Iris pigment epithelial cell (primary cell): ENCODE measurements around the gene SPON1.
"Not testable (repeated sequence)": the region's sequence is repeated elsewhere in the genome, so short reads cannot be mapped to it uniquely, and the experiment has no call there.

Source experiments
- DNase-seq: peaks from one replicate; pipeline ENCODE4 v3.0.0-alpha.2; 2011; ENCODE audit warnings: low read depth

Gene SPON1

DNA sequence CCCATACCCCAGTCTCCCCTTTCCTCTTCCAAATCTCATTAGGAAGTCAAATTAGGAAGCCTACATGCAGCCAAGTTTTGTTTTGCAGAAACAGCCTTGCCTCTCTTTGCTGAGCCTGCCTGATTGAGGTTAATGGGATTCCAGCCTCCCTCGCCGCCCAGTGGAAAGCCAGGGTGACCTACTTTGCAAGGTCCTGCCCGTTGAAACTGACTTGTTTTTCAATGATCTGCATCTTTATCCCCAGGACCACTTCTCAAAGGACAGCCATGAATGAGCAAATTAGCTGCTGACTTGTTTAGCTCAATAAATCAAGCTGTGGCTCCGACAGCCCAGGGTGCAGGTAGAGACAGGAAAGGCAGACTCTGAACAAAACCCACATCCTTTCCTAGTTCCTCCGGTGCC lies 286.1 kb downstream of the SPON1 start:
- DNase-seq = no peak

DNA sequence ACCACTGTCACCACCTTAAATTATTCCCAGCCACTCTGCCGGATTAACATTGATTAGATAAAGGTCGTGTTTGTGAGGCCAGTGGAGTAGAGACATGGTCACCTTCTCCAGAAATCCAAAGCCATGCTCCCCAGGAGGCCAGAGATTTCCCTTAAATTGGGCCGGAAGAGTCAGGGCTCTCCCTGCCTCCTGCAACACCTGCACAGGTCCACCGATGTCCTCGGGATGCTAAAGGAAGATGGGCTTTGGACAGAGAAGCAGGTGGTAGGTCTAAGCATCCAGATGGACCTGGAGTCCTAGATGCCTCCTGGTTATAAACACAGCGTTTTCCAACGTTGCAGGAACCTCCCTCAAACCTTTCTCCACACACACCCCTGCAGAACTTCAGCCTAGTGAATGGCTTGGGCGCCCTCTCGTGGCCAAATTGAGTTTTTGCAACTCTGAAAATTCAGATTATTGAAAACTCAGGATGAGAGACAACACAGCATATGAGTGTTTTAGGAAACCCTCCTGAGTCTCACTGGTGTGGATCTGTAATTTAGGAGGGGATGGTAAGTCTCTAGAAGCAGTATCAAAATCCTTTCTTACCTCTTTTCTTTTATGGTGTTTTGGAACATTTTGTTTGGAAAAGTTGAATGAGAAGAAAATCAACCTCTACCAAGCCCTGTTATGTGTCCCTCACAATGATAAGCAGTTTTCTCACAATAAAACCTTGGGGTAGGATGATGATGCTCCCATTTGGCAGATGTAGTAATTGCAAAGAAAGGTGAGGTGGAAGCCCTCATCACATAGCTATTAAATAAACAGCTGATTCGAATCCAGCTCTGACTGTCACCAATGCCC lies 286.8 kb downstream of the SPON1 start:
- peak; percentile 45 for DNase-seq

DNA sequence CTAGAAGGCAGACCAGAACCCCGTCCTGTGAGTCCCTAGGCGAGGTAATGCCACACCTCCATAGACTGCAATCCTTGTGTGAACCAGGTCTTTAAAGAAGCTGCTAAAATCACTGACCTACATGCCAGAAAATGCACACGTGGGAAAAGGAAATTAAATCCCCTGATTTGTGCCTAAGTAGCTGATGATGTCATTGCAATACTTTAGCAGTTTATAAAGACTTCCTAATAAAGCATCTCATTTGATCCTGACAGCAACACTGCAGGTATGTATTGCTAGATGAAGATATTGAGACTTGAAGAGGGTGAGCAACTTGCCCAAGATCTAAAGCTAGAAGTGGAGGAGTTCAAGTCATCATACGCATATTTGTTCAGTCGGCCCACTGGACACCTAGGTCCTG lies 289.2 kb downstream of the SPON1 start:
- DNase-seq = no peak

DNA sequence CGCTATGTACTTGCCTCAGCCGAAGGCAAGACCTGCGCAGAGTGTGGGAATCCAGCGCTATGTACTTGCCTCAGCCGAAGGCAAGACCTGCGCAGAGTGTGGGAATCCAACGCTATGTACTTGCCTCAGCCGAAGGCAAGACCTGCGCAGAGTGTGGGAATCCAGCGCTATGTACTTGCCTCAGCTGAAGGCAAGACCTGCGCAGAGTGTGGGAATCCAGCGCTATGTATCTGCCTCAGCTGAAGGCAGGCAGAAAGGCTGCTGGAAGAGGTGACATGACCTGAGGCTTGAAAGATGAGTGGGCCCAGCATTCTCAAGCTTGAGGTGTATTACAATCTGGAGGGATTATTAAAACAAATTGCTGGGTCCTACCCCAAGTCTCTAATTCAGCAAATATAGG lies 290.0 kb downstream of the SPON1 start:
- DNase-seq = not testable (repeated sequence)

DNA sequence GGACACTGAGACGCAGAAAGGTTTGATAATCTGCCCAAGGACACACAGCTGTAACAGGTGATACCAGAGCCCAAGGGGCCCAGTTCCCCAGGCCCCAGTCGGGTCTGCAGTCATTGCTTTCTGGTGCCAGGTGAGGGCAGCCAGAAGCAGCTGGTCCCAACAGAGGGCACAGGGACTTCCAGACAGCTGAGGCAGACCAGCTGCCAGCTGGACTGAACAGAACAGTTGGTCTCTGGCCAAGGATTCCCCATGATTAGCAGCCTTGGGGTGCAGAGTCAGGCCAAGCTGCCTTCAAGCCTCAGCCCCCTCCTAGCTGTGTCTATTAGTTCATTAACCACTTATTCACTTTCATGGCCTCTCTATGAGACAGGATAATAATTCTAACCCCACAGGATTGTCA lies 290.9 kb downstream of the SPON1 start:
- DNase-seq = no peak

DNA sequence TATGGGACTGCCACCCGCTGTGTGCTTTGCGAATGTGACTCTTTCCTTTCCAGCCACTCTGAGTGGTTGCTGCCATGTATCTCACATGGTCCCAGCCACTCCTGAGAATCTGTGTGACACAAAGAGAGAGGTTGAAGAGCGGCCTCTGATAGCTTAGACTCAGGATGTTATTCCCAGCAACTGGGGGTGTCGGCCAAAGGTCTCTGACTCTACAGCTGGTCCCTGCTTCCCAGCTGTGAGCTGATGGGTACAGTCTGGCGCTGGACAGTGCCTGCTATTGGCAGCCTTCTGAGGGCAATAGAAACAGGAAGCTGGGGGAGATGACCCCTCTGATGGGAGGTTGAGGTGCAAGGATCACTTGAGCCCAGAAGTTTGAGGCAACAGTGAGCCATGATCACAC lies 291.3 kb downstream of the SPON1 start:
- no peak for DNase-seq

DNA sequence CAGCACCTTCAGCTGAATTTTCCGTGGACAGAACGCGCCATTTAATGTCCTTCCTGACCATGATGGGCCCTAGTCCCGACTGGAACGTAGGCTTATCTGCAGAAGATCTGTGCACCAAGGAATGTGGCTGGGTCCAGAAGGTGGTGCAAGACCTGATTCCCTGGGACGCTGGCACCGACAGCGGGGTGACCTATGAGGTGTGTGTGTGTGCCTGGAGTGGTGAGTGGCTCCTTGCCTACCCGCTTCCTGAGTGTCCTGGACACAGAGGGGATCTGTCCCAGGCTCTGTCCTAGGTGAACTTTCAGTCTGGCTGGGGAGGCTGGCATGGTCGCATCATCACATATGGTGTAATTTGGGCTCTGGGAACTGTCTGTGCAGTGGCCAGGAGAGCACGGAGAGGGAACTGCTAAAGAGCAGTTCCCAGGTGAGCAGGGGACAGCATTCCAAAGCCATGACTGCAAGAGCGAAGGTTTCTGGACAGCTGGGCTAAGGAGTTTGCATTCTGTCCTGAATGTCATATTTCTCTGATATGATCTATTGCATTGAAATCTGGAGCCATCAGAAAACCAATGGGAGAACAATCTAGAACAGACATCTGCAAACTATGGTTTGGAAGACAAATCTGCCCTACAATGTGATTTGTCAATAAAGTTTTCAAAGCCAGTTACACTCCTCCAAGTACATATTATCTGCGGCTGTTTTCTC lies 292.2 kb downstream of the SPON1 start:
- no peak for DNase-seq

DNA sequence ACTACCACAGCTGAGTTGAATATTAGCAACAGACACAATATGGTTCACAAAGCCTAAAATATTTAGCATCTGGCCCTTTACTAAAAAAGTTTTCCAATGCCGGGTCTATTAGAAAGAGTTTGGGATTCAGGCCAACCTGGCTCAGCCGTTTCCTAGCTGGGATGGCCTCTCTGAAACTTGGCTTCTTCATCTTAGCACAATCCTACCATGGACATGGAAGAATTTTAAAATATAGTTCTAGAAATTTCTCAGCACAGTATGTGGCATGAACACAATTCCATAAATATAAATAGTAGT lies 292.7 kb downstream of the SPON1 start:
- no peak for DNase-seq

DNA sequence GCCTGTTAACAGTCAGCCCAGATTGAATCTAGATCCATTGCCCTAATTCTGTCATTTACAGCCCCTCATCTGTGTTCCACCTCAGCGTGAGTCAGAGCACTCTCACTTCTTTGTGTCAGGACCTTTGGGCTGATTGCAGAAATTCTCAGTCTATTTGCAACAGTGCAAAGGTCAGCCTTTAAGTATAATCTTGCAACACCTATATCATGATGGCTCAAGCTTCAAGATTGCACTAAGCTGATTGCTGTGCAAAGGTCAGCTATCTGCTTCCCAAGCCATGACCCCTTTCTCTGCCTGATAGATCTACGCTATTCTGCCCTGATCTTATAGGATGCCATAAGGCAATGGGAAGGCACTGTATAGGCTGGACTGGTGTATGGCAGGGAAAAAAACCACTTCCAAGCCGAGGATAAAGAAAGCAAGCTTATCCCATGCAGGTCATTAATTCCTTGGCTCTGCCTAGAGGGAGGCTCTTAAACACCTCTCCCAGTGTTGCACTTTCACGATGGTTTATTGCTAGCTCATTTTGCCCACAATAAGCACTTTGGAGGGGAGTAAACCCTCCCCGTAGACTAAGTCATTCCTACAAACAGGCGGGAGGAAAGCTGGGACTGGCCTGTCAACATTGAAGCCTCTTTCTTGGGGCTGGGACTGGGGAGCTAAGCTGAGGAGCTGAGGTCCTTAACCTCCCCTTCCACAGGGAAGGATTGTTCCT lies 295.9 kb downstream of the SPON1 start:
- DNase-seq = peak; percentile 70

DNA sequence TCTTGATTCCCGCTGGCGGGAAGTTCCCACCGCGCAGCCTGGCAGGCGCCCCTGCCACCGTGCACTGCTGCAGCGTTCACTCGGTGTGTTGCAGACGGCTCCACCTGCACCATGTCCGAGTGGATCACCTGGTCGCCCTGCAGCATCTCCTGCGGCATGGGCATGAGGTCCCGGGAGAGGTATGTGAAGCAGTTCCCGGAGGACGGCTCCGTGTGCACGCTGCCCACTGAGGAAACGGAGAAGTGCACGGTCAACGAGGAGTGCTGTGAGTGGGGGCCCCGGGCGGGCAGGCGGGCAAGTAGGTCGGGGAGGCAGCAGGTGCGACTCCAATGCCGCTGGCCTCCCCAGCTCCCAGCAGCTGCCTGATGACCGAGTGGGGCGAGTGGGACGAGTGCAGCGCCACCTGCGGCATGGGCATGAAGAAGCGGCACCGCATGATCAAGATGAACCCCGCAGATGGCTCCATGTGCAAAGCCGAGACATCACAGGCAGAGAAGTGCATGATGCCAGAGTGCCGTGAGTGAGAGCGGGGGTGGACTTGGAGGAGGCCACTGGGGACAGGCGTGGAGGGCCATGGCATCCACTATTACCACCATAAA lies 296.8 kb downstream of the SPON1 start:
- DNase-seq = no peak

DNA sequence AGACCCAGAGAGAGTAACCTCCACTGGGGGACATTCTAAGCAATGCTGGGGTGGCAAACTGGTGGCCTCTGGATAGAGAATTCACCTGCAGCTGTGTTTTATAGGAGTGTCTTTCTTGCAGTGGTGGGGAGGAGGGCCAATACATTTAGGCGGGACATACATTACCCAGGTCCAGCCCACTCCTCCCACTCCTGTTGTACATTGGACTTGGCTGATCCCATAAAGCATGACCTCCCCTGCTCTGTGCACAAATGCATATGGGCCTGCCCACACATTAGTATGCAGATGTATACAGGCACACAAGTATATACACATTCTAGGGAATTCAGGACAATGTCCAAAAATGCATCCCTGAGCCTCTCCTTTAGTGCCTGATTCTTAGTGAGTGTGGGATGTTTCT lies 297.4 kb downstream of the SPON1 start:
- no peak for DNase-seq

DNA sequence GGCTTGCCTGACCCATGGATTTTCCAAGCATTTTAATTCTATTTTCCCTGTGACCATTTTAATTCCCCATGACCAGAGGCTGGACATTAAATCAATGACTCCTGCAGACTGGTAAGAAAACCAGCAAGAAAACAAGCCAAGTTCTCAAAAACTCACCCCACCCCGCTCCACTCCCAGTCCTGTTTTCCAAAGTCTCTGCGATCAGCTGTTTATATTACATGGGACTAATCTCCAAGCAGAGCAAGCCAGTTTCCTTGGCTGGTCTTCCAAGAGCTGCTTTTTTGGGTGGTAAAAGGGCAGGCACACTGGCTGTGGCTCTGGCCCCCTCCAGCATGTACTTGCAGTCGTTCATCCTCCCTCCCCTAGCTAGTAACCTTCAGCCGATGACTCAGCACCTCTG lies 298.5 kb downstream of the SPON1 start:
- no peak for DNase-seq

DNA sequence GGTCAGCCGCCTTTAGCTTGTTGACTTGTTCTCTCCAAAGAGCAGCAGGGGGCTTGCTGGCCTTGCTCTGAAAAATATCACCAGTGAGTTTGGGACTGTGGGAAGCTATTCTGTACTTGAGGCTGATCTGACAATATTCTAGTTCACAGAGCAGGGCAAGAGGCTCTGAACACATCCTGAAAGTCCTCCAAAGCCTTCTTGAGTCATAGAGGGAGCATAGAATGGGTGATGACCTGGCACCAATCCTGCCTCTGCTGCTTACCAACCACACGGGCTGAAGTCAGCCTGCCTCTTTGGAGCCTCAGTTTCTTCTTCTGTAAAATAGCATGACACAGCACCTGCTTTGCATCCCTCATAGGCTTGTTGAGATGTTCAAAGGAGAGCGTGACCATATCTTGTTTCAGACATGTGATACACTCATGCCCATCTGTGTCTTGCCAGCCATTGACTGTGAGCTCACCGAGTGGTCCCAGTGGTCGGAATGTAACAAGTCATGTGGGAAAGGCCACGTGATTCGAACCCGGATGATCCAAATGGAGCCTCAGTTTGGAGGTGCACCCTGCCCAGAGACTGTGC lies 299.8 kb downstream of the SPON1 start:
- DNase-seq = no peak

DNA sequence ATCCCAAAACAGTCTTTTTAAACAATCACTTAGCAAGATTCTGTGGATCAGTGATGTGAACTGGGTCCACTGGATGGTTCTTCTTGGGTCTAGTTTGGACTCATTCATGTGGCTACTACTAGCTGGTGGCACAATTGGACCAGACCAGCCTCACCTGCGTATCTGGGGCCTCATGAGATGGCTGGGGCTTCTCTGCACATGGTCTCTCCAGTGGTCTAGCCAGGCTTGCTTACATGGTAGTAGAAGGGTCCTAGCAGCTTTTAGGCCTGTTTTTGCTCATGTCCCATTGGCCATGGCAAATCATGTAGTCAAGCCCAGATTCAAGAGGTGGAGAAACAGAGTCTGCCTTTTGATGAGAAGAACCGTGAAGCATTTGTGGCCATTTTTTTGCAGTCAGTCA lies 302.4 kb downstream of the SPON1 start:
- no peak for DNase-seq

DNA sequence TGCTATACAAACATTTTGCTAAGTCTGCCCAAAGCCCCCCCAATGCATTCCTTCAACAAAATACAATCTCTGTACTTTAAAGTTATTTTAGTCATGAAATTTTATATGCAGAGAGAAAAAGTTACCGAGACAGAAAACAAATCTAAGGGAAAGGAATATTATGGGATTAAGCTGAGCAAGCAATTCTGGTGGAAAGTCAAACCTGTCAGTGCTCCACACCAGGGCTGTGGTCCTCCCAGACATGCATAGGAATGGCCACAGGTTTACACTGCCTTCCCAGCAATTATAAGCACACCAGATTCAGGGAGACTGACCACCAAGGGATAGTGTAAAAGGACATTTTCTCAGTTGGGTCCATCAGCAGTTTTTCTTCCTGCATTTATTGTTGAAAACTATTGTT lies 304.1 kb downstream of the SPON1 start:
- no peak for DNase-seq

DNA sequence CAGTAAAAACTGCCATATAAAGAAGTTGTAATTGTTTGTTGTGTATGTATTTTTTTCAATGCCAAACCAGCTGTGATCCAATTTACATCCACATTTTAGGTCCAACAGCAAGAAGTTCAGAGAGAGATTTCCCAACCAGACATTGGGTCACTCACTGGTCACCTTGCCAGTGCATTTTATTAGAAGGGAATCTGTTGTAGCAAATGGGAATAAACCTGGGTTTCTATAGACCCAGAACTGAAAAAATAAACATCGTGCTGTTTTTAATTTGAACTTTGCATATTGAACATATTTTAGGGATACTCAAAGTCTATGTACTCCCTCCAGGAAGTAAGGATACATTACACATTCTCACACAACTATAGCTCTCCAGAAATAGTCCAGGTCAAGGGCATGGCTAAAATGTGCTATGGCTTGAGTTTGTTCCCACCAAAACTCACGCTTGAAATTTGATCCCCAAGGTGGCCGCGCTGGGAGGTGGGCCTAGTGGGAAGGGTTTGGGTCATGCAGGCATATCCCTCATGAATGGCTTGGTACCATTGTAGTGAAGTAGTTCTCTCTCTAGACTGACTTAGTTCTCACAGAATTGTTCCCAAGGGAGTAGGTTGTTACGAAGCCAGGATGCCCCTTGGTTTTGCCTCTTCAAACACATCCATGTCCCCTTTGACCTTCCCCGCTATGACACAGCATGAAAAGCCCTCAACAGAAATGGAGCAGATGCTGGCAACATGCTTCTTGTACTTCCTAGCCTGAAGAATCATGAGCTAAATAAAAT lies 305.5 kb downstream of the SPON1 start:
- DNase-seq = no peak

DNA sequence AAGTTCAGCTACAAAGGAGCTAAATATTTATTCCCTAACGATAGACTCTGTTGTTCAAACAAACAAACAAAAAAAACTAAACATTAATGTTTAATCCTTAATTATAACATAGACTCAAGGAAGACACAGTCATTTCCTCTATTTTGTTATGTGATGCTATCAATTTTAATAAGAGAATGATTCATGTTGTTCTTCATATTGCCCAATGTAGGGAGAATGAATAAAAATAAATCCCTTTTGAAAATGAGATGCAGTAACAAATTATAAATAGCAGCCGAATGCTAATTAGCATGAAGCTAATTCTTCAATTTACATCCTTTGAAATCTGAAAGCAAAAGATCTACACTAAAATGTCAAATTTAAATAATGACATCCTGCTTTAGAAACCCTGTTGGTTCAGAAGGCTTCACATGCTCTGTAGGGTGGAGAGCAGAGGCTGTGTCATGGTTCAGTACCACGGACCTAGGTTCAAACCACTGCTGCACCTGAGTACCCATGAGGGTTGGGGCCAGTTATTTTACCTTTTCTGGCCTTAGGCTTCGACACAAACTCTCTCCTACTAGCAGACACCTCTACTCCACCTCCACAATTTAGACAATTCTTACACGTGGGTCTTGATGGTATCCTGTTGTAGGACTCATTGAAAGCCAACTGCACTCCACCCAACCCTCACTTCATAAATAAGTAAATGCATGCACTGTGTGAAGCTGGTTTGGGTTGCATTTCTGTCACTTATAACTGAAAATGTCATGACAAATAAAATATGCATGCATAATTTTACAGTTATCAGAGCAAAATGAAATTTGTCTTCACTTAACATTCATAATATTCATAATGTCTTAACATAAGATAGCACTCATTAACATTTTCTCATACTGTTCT lies 307.4 kb downstream of the SPON1 start:
- no peak for DNase-seq

DNA sequence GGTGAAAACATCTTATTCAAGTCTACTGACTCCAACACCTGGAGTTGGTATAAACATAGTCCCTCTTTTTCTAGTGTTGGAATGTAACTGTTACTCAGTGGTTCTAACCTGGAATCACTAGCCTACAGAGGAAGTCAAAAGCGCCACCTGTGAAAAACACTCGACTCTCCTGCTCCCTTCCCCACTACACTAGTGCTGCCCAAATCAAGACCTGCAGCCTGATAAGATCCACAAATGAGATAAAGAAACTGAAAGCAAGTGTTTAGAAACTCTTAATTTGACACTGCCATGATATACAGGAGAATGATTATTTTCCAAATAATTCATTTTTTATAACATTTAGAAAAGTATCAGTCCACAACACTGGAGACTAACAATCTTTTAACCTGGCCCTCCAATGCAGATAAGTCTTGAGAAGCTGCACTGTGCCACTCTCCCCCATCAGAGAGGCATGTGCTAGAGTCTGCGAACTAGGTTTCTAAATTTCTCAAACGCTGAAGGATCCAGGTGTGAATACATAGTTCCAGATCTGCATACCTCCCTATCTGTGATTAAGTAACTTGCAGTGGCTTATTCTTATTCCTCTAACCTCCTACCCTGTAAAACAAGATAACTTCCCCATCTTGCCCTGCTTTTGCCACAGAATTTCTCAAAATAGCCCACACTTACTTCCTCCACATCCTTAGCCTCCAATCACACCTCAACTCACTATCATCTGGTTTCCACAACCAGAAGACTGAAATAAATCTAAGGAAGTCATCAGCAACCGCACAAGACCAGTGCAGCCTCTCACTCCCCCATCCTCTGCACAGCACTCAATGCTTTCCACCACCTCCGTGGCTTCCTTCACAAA lies 308.4 kb downstream of the SPON1 start:
- no peak for DNase-seq

DNA sequence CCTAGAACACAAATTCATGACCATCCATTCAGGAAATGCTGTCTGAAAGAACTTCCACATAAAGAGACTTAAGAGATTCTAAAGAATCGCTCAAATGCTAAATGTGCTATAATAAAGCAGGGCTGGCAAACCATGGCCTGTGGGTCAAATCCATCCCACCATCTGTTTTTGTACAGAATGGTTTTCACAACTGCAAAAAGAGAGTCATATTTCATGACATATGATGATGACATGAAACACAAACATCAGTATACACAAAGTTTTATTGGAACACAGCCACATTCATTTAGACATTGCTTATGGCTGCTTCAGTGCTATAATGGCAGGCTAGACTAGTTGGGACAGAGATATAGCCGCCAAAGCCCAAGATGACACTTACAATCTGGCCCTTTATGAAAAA lies 311.4 kb downstream of the SPON1 start:
- DNase-seq = peak; percentile 49

DNA sequence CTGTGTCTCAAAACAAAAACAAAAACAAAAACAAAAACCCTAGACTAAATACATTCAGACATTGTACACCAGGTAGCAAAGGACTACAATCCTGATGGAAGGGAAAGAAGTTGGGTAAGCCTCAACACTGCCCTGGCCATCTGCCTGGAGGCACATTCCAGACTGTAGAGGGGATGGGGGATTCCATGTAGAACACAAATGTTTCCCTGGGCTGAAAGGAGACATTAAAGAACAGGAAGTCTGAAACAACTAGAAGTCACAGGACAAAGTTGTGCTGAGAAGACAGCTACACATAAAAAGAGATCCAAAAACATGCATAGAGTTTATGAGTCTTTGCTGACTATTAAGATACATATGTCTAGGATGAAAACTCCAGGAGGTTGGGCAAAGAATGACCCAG lies 312.6 kb downstream of the SPON1 start:
- DNase-seq = peak; percentile 75
